ENCODE results near the gene KIAA1191. TPM values are rescaled to one million over a fixed set of nuclear protein-coding genes. Genes with fewer than 3 reads are reported as not detected.
A peak's percentile ranks its signal among the peaks of the same experiment; 100 is the strongest.

KIAA1191 gene
- total RNA-seq, 1 donor from 2014 or later: 70.8 TPM

DNA sequence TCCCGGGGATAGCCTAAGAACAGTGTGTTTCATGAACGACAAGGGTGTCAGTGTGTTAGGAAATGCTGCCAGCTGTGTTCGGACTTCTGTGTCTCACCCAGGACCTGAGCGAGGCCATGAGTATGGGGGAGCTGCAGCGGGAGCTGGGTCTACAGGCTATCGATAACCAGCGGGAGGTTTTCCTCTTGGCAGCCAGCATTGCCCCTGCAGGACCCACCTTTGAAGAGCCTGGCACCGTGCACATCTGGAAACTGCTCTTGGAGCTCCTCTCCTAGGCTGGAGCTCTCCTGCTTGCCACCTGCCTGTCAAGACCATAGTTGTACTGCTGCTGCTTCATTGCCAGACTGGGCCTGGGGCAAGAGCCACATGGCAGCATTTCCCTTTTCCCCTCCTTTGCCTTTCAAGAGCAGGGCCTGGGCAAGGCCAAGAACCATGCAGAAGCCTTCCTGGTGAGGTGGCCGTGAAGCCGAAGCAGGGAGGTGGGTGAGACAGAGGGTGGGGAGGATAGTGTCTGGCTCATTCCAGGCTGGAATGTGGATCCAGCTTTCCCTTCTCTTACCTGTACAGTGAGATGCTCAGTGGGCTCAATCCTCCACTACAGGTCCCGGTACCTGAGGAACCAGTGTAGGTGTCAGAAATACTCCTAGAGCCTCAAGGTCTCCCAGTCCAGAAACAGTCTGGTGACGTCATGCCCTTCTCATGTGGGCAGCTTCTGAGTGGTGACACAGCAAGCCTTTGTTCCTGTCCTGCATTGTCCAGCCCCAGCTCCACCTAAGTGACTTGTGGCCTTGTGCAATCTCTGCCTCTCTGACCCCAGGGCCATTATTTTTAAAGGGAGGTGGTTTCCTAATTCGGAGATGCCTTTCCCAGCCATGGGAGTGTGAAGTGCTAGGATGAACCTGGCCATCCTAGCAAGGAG lies 10.3 kb upstream of the KIAA1191 start:
- ATAC-seq (ENCODE audit: poor library complexity) (peak; percentile 21), DNase-seq (no peak)
- intact Hi-C loops (cut with DNase I): no loop called here

DNA sequence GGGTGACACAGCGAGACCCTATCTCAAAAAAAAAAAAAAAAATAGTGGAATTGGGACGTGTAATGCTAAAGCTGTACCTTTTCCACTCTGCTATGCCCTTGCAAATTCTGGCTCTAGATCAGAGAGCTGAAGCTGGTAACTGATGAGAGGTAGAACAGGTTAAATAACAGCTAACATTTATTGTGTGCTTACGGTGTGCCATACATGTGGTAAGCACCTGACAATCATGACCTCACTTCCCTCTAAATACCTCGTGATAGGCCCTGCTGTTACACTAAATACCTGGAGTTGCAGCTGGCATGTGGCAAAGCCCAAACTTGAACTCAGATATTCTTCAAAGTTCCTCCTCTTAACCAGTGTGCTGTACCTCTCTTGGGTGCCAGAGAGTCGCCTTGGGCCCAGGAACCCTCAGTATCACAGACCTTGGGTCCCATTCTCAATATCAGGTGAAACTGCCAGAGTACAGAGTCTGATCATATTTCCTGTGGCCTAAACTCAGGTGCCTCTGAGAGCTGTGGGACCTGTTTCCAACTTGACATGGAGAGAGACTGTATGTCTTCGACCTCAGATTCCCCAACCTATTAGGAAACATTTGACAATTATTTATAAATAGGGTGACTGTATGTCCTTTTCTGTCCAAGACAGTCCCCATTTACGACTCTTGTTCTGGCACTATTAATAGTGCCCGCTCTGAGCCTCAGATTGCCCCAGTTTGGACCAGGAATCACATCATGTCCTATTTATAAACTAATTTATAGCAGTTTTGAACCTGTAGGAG lies 8.6 kb upstream of the KIAA1191 start:
- intact Hi-C loops (cut with DNase I): no loop called here
- no peak for DNase-seq
- peak; percentile 6 for ATAC-seq (ENCODE audit: poor library complexity)

DNA sequence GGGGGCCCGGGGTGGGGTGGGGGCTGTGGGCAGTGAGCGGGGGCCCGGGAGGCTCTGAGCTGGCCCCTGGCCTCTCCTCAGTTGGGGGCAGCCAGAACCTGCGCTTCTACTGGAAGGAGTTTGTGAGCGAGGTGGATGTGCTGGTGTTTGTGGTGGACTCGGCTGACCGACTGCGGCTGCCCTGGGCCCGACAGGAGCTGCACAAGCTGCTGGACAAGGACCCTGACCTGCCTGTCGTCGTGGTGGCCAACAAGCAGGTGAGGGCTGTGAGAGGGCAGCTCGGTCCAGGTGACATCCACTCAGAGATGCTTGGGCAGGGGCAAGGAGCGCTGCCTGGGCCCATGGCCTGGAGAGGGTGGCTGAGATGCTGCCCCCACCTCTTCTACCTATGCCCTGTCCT lies 7.2 kb upstream of the KIAA1191 start:
- DNase-seq (no peak), ATAC-seq (ENCODE audit: poor library complexity) (no peak)
- intact Hi-C loops (cut with DNase I): no loop called here

DNA sequence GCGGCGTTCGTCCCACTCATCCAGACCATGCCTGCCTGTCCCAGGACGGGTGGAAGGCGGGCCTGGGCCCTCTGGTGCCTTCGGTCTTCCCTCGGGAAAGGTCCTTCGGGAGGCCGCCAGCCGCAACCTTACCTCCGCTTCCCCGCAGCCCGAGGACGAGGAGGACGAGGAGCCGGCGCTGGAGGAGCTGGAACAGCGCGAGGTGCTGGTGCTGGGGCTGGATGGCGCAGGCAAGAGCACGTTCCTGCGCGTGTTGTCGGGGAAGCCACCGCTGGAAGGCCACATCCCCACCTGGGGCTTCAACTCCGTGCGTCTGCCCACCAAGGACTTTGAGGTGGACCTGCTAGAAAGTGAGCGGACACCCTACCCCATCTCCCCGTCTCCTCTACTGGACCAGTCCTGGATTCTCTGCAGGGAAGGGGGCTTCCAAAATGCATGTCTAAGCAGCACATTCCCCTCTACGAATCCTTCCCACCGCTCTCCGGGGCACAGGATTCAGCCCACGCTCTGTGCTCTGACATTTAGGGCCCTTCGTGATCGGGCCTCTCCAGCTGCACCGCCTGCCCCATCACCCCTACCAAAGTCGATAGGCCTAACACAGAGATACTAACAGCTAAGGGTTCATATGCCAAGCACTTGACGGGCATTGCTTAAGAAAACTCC lies 4.8 kb upstream of the KIAA1191 start:
- ATAC-seq (ENCODE audit: poor library complexity) (no peak), DNase-seq (no peak)
- intact Hi-C loops (cut with DNase I): no loop called here

DNA sequence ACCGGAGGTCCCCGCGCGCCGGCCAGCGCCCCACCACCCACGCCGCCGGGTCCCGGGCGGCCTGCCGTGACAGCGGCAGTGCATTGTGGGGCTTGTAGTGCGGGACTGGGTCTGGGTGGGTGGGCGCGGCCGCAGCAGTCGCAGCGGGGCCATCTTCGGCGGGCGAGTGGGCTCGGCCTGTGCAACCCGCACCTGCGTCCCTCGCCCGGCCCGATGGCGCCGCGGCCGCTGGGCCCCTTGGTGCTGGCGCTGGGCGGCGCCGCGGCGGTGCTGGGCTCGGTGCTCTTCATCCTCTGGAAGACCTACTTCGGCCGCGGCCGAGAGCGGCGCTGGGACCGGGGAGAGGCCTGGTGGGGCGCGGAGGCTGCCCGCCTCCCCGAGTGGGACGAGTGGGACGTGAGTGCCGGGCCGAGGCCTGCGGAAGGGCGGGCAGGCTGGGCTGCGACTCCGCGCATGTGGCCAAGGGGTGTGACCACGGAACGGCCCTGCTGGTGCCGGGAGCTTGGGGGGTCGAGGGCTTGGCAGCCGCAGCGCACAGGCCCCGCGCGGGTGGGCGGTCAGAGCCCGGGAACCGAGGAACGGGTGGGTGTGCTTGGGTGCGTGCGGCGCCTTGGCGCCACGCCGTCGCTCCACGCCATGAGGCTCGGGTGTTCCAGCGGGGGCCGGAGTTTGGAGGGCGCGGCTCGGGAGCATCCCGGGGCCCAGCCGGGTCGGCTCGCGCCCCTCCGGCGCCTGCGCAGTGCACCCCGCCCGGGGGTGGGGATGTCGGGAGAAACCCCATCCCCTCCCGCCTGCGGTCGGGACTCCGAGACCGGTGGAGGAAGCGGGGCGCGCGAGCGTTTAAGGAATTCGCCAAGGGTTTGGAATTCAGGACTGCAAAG lies 4.0 kb upstream of the KIAA1191 start, which contains the start of gene ARL10:
ARL10 (plus strand) TSS at position 137 of the 881 bp plus-strand sequence; CDS start at position 214, 77 bp downstream.
- DNase-seq: peak; percentile 77
- ATAC-seq (ENCODE audit: poor library complexity): peak; percentile 52
- intact Hi-C loops (cut with DNase I): no loop called here

DNA sequence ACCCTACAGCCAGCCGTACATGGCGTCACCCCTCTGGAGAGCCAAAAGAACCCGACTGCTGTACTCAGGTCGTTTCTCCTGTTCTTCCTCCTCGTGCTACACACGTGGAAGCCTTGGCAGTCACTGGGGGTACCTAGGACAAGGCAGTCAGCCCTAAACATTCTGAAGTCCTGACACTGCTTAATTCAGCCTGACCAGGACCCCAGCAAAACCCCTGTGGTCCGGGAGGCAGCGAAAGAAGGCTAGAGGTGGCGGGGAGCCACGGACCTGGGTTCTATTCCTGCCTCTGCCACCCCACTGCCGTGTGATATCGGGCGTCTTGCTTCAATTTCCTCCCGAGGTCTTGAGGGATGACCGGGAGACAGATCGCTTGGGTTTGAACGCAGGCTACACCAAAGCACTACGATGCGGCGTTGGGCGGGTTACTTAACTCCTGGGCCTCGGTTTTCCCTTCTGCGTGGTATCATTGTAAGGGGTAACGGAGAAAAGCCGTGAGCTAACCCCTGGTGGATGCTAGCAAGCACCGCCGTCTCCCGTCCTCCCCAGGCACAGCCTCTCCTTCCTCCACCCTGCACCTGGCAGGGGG lies 3.3 kb upstream of the KIAA1191 start:
- intact Hi-C loops (cut with DNase I): no loop called here
- ATAC-seq (ENCODE audit: poor library complexity) (no peak), DNase-seq (no peak)

DNA sequence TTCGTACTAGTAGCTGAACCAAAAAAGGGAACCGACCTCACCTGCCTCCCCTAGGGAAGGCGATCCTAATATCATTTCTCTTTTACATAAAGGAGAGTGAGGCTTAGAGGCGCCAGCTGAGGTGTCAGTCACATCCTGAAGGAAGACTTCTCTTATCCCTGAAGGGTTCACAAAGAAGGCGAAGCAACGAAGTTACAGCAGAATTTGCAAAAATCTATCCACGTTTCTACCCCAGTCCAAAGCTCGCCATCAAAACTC lies 598 bp upstream of the KIAA1191 start:
- intact Hi-C loops (cut with DNase I): no loop called here
- no peak for ATAC-seq (ENCODE audit: poor library complexity)
- no peak for DNase-seq

DNA sequence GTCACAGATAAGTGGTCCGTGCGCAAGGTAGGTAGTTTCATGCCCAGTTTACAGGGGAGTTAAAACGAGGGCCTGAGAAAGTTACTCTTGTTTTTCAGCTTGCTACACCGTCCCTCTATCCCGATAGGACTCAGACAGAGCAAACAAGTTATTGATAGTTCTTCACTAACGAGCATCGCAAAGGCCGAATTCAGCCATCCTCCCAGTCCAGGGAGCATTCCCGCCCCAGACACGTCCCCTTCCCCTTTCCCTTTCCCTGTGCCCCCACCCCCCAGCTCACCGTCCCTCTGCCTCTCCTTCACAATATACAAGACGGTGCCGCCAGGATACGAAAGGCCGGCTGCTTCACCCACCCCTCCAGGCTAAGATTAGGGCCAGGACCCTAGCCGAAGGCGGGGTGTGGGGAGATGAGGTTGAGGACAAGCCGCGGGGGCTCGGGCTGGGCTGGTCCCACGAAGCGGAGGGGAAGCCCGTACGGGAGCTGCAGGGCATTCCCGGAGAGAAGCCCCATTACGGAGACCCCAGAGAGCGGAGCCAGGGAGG lies 599 bp downstream of the KIAA1191 start:
- intact Hi-C loops (cut with DNase I): no loop called here
- DNase-seq: no peak
- peak; percentile 6 for ATAC-seq (ENCODE audit: poor library complexity)

DNA sequence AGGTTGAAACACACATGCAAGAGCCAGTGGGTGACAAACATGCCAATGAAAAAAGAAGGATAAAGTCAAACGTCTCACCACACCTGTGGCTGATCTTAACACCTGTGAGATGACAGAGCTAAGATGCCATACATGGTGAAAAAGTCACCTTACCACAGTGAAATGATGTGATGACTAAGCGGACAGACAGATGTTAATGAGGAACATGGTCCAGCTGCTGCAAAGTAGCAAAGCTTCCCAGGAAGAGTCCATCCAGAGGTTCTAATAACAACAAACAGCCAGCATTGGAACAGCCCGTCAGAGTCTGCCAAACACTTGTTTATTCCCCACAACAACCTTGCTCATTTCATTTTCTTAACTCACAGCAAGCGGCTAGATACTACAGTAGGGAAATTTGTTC lies 1.9 kb downstream of the KIAA1191 start:
- DNase-seq (no peak), ATAC-seq (ENCODE audit: poor library complexity) (no peak)
- intact Hi-C loops (cut with DNase I): no loop called here

DNA sequence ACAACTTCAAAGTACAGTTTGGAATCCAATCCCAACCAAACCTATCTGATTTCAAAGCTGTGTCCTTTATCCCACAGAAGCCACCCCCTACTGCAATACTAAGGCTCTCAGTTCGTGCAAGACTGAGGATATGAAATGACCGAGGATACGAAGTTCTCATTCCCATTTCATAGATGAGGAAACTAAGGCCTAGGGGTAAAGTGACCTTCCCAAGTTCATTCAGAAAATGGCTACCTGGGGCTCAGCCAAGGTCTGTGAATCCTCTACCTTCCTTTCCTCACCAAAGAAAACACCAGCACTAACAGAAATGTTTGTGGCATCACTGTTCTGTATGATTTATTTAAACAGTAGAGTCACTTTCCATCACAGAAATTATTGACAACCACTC lies 5.4 kb downstream of the KIAA1191 start:
- ATAC-seq (ENCODE audit: poor library complexity): no peak
- intact Hi-C loops (cut with DNase I): no loop called here
- no peak for DNase-seq

DNA sequence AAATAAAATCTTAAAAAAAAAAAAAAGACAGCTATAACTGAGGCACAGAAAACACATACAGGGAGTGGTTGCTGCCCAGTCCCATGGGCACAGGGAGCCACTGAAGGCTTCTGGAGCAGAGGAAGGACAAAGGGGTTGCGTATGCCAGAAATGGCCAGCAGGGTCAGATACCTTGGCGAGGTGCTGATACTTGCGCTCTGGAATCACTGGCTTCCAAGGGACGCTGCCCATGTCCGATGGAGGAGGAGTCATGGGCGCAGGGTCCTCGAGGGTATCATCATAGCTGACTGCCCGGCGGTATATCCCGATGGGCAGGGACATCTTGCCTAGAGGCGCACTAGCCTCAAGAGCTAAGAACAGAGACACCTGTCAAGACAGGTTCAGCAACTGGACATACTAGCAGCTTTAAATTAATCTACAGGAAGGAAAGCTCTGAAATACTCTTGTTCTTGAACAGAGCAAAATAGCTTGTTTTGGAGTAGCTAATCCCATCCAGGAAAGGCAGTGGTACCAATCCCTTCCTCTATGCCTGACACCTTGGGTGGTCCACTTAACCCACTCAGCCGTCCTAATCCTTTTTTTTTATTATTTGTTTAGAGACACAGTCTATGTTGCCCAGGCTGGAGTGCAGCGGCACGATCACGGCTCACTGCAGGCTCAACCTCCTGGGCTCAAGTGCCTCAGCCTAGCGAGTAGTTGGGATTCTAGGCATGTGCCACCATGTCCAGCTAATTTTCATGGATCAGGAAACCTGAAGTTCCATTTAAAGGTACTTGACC lies 6.0 kb downstream of the KIAA1191 start:
- DNase-seq (no peak), ATAC-seq (ENCODE audit: poor library complexity) (no peak)
- intact Hi-C loops (cut with DNase I): no loop called here

DNA sequence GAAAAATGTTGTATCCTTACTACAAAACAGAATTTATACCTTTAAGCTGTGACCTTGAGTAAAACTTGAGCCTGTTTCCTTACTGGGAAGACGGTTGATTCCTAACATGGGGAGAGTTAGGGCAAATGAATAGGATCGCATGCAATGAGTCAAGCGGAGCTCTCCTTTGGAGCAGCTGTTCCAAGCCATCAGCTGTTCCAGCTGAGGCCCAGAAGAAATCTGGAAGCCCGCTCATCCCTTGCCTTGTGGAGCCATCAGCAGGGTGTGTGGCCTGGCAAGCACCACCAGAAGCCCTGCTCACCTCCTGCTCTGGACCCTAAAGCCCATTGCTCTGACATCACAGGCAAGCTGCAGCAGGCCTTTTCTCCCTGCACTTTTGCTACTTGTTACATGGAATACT lies 8.0 kb downstream of the KIAA1191 start:
- ATAC-seq (ENCODE audit: poor library complexity) (no peak), DNase-seq (no peak)
- intact Hi-C loops (cut with DNase I): no loop called here

DNA sequence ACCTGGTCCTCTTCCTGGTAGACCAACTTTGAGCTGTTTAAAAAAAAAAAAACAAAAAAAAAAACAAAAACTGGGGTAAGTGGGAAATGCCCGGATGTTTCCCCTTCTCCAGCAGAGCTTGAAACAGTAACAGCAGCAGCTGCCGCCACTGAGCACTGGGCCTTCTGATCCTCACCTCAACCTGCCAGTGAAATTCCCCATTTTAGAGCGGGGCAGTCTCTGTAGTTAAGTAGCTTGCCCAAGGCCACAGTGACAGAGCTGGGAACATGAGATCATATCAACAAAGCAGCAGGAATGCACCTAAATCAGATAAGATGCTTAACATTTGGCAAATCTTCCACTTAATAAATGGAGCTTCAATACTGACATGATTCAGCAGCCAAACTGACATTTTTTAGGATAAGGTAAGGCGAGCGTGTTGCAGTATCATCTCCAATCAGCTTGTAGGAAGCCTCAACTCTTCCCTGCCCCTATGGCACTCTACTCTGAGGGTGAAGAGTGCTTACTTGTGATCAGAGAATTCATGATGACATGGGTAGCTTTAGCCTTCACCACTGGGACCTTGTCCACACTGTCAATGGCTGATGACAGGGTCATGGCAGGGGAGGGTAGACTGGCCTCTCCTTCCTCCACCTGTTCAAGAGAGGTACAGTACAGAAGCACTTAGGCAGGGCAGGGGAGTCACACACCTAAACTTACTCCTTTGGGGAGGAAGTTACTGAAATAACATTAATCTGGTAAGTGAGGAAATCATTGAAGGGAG lies 9.3 kb downstream of the KIAA1191 start:
- DNase-seq: no peak
- intact Hi-C loops (cut with DNase I): no loop called here

DNA sequence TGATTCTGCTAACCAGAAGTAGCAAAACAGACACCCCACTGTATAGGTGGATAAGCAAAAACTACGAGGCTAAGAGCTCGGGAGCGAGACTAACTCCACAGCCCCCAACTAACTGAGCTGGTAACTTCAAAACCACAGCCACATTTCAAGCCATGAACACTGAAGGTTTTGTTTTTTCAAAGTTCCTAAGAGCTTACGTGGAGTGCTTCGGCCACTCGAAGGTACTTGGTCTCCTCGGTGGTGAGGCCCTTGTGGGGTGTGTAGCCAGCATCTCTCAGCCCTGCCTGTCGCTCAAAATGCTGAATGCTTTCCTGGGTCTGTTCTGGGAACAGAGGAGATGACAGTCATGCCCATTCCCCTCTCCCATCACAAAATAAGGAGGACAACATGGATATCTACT lies 11.1 kb downstream of the KIAA1191 start:
- no peak for DNase-seq
- ATAC-seq (ENCODE audit: poor library complexity): no peak
- intact Hi-C loops (cut with DNase I): no loop called here

More for the DNA sequence above, 9.3 kb downstream of the KIAA1191 start:
- no peak for ATAC-seq (ENCODE audit: poor library complexity)

DNA sequence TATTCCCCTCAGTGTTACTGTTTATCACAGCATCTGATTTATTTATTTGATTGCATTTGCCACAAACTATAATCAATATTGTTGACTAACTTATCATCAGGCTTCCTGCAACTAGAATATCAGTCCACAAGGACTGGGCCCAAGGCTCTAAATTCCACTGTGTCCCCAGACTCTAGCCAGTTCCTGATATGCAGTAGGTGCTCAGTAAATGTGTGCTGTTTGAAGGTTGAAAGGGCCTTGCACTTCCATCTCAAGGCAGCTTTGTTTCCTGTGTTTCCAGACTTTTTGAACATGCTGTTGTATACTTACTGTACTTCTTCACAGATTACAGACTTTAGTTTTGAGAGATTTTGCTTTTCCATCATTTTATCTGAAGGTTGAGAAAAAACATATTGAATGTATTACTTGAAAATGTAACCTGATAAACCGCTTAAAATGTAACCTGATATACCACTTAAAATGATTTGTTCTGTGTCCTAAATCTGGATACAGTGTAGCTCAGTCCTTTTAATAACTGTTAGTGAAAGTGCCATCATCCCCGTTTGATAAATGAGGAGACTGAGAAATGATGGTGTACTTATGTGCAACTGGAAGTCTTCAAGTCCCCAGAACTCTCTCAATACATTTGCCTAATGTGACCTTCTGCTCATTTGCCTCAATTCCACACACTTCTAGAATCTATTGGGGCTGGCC lies 18.7 kb downstream of the KIAA1191 start:
- intact Hi-C loops (cut with DNase I): no loop called here
- ATAC-seq (ENCODE audit: poor library complexity) (no peak), DNase-seq (no peak)

DNA sequence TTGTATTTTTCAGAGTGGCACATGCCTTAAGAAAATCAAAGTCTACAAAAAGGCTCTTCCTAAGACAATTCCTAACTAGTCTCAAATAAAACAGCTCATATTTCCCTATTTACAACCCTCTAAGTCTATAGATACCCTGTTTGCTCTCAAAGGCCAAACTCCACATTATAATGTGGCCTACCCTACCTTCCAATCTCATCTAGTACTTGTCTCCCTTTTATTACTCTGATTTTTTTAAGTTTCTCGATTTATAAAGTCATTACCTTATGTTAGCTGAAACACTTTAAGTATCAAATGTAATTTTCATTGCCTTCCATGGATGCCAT lies 19.4 kb downstream of the KIAA1191 start:
- intact Hi-C loops (cut with DNase I): no loop called here
- ATAC-seq (ENCODE audit: poor library complexity) (no peak), DNase-seq (no peak)

Measured in Right ventricle myocardium superior (tissue), 1 donor.